Uterus (tissue), 4 donors: ENCODE results near the gene SLC22A6. TPM values are rescaled to one million over a fixed set of nuclear protein-coding genes. Genes with fewer than 3 reads are reported as not detected.

Source experiments
- DNase-seq, 2 donors: peaks; one replicate each; pipeline ENCODE4 v3.0.0-alpha.2; 2019 to 2020
- H3K27ac ChIP-seq, 2 donors: fragments of 200-600 bp; sonication (generic); 1 replicate in 1 of 2; 2 replicates in 1 of 2; pipeline ENCODE4 v1.5.1; 2016 to 2018
- H3K27me3 ChIP-seq, 2 donors: fragments of 200-600 bp; sonication (generic); one replicate each; pipeline ENCODE4 v1.5.1; 2018 to 2019; ENCODE audit warnings: control low read depth in 1 of 2
- H3K36me3 ChIP-seq, 2 donors: fragments of 200-600 bp; sonication (generic); one replicate each; pipeline ENCODE4 v1.5.1; 2019; ENCODE audit warnings: control low read depth in 1 of 2
- H3K4me1 ChIP-seq, 2 donors: fragments of 200-600 bp; sonication (generic); one replicate each; pipeline ENCODE4 v1.5.1; 2018 to 2019; ENCODE audit warnings: control low read depth in 1 of 2
- H3K4me3 ChIP-seq, 2 donors: fragments of 200-600 bp; sonication (generic); 1 replicate in 1 of 2; 2 replicates in 1 of 2; pipeline ENCODE4 v1.5.1; 2018 to 2019; ENCODE audit warnings: mild to moderate bottlenecking in 1 of 2
- H3K9me3 ChIP-seq, 2 donors: fragments of 200-600 bp; sonication (generic); one replicate each; pipeline ENCODE4 v1.5.1; 2019; ENCODE audit warnings: control low read depth in 1 of 2
- POLR2A ChIP-seq, 2 donors: fragments of 450-650 bp; IDR thresholded peaks; one replicate each; pipeline ENCODE4 v1.6.1; 2016; ENCODE audit warnings: antibody characterized with exemption in 2 of 2, mild to moderate bottlenecking in 1 of 2, moderate library complexity in 1 of 2
- intact Hi-C: fragments of 100-400 bp; cut with DNase I; formaldehyde crosslinking; loops from one replicate; pipeline ENCODE4 v1.15.1; 2023; ENCODE audit warnings: low total_unique reads
- total RNA-seq, 4 donors: library from RNA; depleted of rRNA in 3 of 4; stranded (reverse); fragments of >200 nt in 3 of 4; gene quantifications; one replicate each; pipeline versions ENCODE4 v1.1.0 to v1.2.4, GENCODE V29; 2014 to 2023
- TF ChIP-seq, protein P1 (sequence below), 4 experiments: fragments of 200-600 bp in 2 of 4; fragments of 450-650 bp in 2 of 4; sonication (generic) in 2 of 4; IDR thresholded peaks; one replicate each; pipeline ENCODE4 v1.5.1; 2016 to 2019; ENCODE audit warnings: antibody characterized with exemption in 4 of 4, mild to moderate bottlenecking in 2 of 4, moderate library complexity in 1 of 4
- donor health status: DM: yes; HTN: yes; CAD: no.

SLC22A6 gene
- total RNA-seq, 4 donors from 2014 or later: not detected

GRCh38 chr11:63014408-63015055, 29.8 kb upstream of the SLC22A6 start:
- Histone ChIP-seq H3K9me3 (no peaks in the 10 kb centered on the region), H3K36me3 (no peaks in the 10 kb centered on the region), H3K4me3 (no peak overlapping the region), H3K4me1 (no peaks in the 10 kb centered on the region), H3K27me3 (no peaks in the 10 kb centered on the region), H3K27ac (no peak overlapping the region)
- intact Hi-C loops: no loop called here
- no peak for DNase-seq
- TF ChIP-seq, protein P1, sequence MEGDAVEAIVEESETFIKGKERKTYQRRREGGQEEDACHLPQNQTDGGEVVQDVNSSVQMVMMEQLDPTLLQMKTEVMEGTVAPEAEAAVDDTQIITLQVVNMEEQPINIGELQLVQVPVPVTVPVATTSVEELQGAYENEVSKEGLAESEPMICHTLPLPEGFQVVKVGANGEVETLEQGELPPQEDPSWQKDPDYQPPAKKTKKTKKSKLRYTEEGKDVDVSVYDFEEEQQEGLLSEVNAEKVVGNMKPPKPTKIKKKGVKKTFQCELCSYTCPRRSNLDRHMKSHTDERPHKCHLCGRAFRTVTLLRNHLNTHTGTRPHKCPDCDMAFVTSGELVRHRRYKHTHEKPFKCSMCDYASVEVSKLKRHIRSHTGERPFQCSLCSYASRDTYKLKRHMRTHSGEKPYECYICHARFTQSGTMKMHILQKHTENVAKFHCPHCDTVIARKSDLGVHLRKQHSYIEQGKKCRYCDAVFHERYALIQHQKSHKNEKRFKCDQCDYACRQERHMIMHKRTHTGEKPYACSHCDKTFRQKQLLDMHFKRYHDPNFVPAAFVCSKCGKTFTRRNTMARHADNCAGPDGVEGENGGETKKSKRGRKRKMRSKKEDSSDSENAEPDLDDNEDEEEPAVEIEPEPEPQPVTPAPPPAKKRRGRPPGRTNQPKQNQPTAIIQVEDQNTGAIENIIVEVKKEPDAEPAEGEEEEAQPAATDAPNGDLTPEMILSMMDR (IDR thresholded peaks at IDR 0.05): no peak
- TF ChIP-seq POLR2A (IDR thresholded peaks at IDR 0.05): no peak

DNA sequence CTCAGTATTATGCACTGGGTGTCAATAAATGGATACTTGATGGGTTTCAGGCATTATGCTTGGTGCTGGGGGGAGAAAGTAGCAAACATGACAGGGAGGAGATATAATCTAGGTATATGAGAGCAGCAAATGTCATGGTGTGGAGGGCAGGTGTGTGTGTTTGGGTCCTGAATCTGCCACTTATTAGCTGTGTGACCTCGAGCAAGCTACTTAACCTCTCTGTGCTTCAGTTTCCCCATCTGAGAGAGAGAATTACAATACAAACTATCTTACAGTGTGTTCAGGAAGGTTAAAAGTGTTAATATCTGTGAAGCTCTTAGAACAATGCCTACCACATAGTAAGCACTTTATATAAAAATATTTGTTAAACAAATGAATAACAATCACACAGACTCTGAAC, 28.1 kb upstream of the SLC22A6 start:
- TF ChIP-seq, protein P1 (IDR thresholded peaks at IDR 0.05): no peak
- TF ChIP-seq POLR2A (IDR thresholded peaks at IDR 0.05): no peak
- H3K4me1 ChIP-seq: no peaks in the 10 kb centered on the region
- DNase-seq: no peak
- intact Hi-C loops: no loop called here
- no peaks in the 10 kb centered on the region for H3K36me3 ChIP-seq
- no peak overlapping the region for H3K27ac ChIP-seq
- H3K4me3 ChIP-seq: no peak overlapping the region
- no peaks in the 10 kb centered on the region for H3K27me3 ChIP-seq
- H3K9me3 ChIP-seq: no peaks in the 10 kb centered on the region

DNA sequence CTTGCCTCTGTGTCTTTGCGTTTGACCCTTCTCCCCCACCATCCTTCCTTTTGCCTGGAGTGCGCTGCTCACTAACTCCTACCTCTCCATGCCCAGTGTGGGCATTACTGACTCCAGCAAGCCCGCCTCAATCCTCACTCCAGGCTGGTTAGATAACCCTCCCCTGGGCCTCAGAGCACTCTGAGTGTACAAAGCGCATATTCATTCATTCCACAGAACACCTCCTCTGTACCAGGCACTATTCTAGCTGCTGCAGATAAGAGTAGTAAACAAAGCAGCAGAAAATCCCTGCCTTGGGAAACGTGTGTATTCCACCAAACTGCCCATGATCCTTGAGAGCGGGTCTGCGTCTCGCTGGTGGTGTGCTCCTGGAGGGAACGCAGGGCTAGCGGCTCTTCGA, 27.7 kb upstream of the SLC22A6 start:
- Histone ChIP-seq H3K4me1 (no peaks in the 10 kb centered on the region), H3K4me3 (no peak overlapping the region), H3K27ac (no peak overlapping the region), H3K36me3 (no peaks in the 10 kb centered on the region), H3K27me3 (no peaks in the 10 kb centered on the region), H3K9me3 (no peaks in the 10 kb centered on the region)
- TF ChIP-seq, protein P1 (IDR thresholded peaks at IDR 0.05): no peak
- TF ChIP-seq POLR2A (IDR thresholded peaks at IDR 0.05): no peak
- no peak for DNase-seq
- intact Hi-C loops: no loop called here

GRCh38 chr11:63010934-63011439, 26.2 kb upstream of the SLC22A6 start:
- Histone ChIP-seq H3K9me3 (no peaks in the 10 kb centered on the region), H3K36me3 (no peaks in the 10 kb centered on the region), H3K27ac (no peak overlapping the region), H3K27me3 (no peaks in the 10 kb centered on the region), H3K4me3 (no peak overlapping the region), H3K4me1 (no peaks in the 10 kb centered on the region)
- intact Hi-C loops: no loop called here
- TF ChIP-seq, protein P1 (IDR thresholded peaks at IDR 0.05): no peak
- no peak for TF ChIP-seq POLR2A (IDR thresholded peaks at IDR 0.05)
- DNase-seq: no peak

- intact Hi-C loops: no loop called here
- Histone ChIP-seq H3K27ac (no peak overlapping the region), H3K4me1 (no peaks in the 10 kb centered on the region), H3K9me3 (no peaks in the 10 kb centered on the region), H3K36me3 (no peaks in the 10 kb centered on the region), H3K4me3 (no peak overlapping the region), H3K27me3 (no peaks in the 10 kb centered on the region)
- no peak for DNase-seq
- TF ChIP-seq, protein P1 (IDR thresholded peaks at IDR 0.05): no peak
- no peak for TF ChIP-seq POLR2A (IDR thresholded peaks at IDR 0.05)
These were observed 23.2 kb upstream of the SLC22A6 start for GRCh38 chr11:63007920-63008319.
